Right ventricle myocardium inferior (tissue), 1 donor: ENCODE data around the gene PODNL1. TPM values are rescaled to one million over a fixed set of nuclear protein-coding genes. Genes with fewer than 3 reads are reported as not detected.

Experiments used
- ATAC-seq: fragments of 200-7000 bp; cut with Tn5 transposase; one replicate; pipeline ENCODE4 v1.9.1; 2020; ENCODE audit warnings: mild to moderate bottlenecking, moderate library complexity
- DNase-seq: peaks from one replicate; pipeline ENCODE4 v3.0.0; 2021; ENCODE audit errors: missing footprints
- intact Hi-C: fragments of 100-400 bp; cut with DNase I; formaldehyde crosslinking; loops from one replicate; pipeline ENCODE4 v1.11.0; 2022
- total RNA-seq: library from RNA; stranded (reverse); fragmentation: NEBNext Ultra II Directional; extraction: Animal tissue kit (Norgen Biotek cat#: 25700); gene quantifications from one replicate; pipeline ENCODE4 v1.2.1, GENCODE V29; 2021
- donor health status: DM: no; HTN: yes; CAD: no; lungs with severe emphysema.

Gene PODNL1
- total RNA-seq, 1 donor from 2014 or later = 2.5 TPM

- no peak for ATAC-seq
- intact Hi-C loops = no loop called here
- no peak for DNase-seq
Observed at GRCh38 chr19:13909430-13909829, 28.8 kb downstream of the PODNL1 start.

DNA sequence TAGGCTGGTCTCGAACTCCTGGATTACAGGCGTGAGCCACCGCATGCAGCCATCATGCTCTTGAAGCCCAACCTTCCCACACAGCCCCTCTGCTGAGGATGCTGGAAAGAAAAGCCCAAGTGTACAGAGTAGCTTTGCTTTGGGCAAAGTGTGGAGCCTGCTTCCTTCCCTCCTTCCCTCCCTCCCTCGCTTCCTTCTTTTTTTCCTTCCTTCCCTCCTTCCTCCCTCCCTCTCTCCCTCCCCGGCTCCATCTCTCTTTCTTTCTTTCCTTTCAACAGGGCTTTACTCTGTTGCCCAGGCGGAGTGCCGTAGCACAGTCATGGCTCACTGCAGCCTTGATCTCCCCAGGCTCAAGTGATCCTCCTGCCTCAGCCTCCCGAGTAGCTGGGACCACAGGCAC lies 29.5 kb downstream of the PODNL1 start:
- DNase-seq (no peak), ATAC-seq (no peak)
- intact Hi-C loops = no loop called here

DNA sequence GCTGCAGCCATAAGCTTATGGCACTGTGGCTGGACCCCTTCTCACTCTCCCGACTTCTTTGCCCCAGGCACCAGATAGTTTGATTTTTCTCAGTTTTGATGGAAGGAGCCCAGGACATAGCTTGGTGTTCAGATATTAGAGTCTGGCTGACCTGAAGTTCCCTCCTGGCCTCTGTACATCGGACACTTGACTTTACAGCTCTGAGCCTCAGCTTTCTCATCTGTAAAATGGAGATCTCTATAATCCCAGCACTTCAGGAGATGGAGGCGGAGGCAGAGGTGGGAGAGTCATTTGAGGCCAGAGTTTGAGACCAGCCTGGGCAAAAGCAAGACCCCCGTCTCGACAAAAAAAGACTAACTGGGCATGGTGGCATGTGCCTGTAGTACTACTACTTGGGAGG lies 31.3 kb downstream of the PODNL1 start:
- no peak for DNase-seq
- intact Hi-C loops = loop anchor here (2.0 kb wide), 1 partner anchor 46 kb away; the partner anchor contains the start of gene DCAF15
- no peak for ATAC-seq

DNA sequence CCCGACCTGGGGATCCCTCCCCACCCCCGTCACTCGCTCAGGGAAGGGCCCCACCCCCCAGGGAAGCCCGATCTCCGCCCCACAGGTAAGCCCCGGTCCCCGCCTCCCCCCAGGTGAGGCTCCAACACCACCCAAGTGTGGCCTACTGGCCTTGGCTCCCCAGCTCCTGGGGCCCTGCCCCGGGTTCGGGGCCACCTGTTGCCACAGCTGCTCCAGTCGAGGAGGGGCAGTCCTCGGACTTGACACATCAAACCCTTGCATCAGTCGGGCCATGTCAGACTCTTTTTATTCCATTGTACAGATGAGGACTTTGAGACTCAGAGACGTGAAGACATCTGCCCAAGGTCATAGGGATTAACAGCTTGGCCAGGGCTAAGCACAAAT lies 31.7 kb downstream of the PODNL1 start:
- no peak for DNase-seq
- intact Hi-C loops = loop anchor here (2.0 kb wide), 1 partner anchor 46 kb away; the partner anchor contains the start of gene DCAF15
- ATAC-seq = peak; percentile 32

DNA sequence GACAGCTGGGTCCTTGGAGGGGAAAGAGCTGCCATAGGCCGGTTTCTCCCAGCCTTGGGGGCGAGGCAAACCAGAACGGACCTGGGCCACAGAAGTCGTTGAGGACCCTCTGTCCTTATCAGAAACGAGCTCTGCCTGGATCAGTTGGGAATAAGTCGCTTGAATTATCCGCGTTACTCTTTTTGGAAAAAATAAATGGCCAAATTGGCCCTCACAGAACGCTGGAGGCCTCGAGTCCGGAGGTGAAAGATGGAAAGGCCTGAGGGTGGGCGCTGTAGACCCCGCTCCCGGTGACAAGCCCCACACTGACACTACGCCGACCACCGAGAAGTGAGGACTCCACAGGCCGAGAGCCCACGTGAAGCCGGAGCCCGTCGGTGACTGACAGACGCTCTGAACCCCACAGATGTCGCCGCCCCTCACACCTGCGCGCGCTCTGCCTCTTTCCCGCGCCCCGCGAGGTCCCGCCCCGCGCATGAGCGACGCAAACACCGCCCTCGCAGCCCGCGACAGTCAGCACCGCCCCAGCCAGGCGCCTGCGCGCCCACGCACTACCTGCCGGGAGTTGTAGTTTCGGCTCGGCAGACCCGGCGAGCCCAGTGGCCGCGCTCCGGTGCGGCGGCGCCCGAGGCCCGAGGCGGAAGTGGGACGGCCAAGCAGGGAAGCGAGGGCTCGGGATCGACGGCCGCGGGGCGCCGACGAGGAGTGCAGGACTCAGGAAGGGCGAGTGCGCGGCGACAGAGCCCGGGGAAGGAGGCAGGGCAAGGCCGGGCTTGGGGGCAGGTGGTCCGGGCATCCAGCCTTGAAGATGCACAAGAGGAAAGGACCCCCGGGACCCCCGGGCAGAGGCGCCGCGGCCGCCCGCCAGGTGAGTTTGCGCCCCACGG lies 32.3 kb downstream of the PODNL1 start, which contains the start of the genes BRME1 and CC2D1A:
TSS of gene BRME1 (minus strand) at position 484 of the 887 bp plus-strand sequence. CDS start 1,225 bp downstream, outside the sequence.
TSS of gene CC2D1A (plus strand) at position 568 of the 887 bp plus-strand sequence. CDS start at position 809, 241 bp downstream.
- ATAC-seq (peak; percentile 99), DNase-seq (peak; percentile 97)
- intact Hi-C loops = loop anchor here (2.0 kb wide), 1 partner anchor 47 kb away; the partner anchor contains the start of gene DCAF15

DNA sequence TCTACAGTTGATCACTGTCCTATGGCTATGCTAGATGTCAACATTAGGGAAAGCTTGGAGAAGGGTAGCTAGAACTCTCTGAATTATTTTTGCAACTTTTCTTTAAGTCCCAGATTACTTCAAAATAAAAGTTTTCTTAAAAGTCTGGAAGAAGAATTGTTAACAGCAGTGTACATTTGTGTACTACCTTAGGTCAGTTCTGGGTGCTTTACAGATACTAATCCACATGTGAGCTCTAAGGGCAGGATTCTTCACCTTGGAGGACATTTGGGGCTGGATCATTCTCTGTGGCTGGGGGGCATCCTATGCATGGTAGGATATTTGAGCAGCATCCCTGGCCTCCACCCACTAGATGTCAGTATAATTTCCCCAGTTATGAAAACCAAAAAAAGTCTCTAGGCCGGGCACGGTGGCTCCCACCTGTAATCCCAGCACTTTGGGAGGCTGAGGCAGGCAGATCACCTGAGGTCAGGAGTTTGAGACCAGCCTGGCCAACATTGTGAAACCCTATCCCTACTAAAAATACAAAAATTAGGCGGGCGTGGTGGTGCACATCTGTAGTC lies 35.1 kb downstream of the PODNL1 start:
- intact Hi-C loops = no loop called here
- DNase-seq = no peak
- no peak for ATAC-seq

DNA sequence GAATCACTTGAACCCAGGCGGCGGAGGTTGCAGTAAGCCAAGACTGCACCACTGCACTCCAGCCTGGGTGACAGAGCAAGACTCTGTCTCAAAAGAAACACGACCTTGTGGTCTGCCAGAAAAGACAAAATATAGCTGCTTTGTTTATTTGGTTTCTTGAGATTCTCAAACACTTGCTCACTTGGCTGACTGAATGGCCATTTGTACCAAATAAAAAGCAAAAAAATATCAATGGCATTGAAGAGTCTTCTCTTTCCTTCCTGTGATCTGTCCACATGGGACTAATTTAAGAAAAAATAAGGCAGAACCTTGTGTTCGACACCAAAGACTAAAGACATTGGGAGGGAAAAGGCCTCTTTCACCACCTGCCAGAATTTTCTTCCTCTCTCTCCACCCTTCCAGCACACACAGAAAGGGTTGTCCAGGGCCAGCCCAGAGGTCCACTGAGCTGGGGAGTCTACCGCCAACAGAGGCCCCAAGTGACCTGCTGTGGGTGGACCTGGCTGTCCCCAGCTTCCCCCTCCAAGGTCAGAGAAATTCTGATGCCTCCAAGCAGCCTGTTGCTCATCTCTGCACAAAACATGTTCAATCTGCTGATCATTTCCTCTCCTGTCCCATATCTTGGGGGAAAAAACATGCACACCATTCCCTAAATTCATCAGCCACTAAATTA lies 38.2 kb downstream of the PODNL1 start:
- ATAC-seq (peak; percentile 37), DNase-seq (no peak)
- intact Hi-C loops = no loop called here

- intact Hi-C loops = no loop called here
- DNase-seq = no peak
- no peak for ATAC-seq
Observed at GRCh38 chr19:13899393-13899792, 38.8 kb downstream of the PODNL1 start.

- ATAC-seq (no peak), DNase-seq (no peak)
- intact Hi-C loops = no loop called here
Observed at GRCh38 chr19:13896227-13896626, 42.0 kb downstream of the PODNL1 start.

- intact Hi-C loops = no loop called here
- DNase-seq = no peak
- ATAC-seq = no peak
Observed at GRCh38 chr19:13894552-13894951, 43.7 kb downstream of the PODNL1 start.

DNA sequence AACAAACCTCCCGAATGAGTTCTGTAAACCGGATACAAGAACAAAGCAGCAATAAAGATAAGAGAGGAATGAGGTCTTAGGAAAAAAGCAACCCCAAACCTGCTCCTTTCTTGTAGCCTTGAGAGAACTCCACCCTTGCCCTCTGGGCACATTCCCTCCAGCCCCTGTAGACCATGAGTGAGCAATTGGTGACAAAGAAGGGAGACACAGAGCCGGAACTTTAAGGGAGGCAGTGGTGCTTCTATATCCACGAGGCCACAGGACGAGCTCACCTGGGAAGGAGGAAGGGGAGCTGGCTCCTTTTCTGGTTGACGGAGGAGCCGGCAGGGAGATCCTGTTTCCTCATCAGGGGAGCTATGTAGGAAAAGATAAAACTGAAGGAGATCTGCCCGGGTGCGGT lies 45.3 kb downstream of the PODNL1 start:
- no peak for ATAC-seq
- DNase-seq = no peak
- intact Hi-C loops = no loop called here

- no peak for DNase-seq
- intact Hi-C loops = no loop called here
- ATAC-seq = no peak
Observed at GRCh38 chr19:13890136-13890535, 48.1 kb downstream of the PODNL1 start.

- DNase-seq (no peak), ATAC-seq (no peak)
- intact Hi-C loops = no loop called here
Observed at GRCh38 chr19:13888281-13888680, 49.9 kb downstream of the PODNL1 start.

DNA sequence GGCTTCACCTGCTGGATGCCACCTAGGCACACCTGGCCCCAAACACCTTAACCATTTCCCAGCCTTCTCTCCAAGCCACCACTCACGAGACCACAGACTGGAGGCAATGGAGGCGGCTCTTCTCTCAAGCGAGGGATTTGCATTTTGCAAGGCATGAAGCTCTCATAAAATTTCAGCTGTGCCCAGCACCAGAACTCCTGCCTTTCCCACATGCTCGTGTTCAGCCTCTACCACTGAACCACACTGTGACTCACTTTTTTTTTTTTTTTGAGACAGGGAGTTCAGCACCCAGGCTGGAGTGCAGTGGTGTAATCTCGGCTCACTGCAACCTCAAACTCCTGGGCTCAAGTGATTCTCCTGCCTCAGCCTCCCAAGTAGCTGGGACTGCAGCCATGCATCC lies 50.7 kb downstream of the PODNL1 start:
- intact Hi-C loops = no loop called here
- no peak for ATAC-seq
- DNase-seq = no peak

- intact Hi-C loops = no loop called here
Observed at GRCh38 chr19:13887018-13887436, 51.2 kb downstream of the PODNL1 start.

GRCh38 chr19:13885826-13886365 lies 52.3 kb downstream of the PODNL1 start:
- ATAC-seq = no peak
- intact Hi-C loops = no loop called here
- DNase-seq = no peak

More at GRCh38 chr19:13887018-13887436, 51.2 kb downstream of the PODNL1 start:
- no peak for ATAC-seq
- DNase-seq = no peak

DNA sequence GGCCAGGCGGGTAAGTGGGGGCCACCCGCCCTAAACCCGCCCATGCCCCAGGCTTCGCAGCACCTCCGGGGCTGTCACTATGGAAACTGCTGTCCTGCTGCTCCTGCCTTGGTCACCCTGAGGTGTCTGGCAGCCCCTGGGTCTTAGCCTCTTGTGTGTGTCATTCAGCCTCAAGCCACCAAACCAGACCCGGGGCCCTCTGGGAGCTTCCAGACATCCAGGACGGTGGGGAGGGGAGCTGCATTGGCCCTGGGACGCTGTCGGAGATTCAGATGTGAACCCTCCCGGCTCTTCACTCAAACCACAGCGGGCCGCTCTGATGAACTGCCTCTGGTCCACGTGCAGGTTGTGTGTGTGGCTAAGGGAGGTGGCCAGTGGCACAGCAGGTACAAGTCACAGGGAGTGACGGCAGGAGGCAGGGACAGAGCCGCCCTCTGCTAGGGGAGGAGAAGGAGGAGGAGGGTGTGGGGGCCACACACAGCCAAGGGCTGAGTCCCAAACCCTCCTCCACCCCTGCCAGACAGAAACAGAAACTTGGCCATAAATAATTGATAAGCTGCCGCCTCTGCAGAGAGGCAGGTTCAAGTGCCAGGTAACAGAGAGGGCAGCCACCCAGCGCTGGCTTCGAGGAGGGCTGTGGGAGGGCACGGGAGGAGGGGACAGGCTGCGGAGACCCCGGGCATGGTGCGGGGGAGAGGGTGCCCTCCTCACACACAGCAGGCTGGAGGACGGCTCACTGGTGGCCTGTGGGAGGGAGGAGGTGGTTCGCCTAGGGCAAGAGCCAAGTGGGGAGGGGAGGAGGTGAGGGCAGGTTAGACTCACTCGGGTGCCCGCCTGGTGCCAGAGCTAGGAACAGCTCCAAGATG lies 53.3 kb downstream of the PODNL1 start:
- ATAC-seq = no peak

DNA sequence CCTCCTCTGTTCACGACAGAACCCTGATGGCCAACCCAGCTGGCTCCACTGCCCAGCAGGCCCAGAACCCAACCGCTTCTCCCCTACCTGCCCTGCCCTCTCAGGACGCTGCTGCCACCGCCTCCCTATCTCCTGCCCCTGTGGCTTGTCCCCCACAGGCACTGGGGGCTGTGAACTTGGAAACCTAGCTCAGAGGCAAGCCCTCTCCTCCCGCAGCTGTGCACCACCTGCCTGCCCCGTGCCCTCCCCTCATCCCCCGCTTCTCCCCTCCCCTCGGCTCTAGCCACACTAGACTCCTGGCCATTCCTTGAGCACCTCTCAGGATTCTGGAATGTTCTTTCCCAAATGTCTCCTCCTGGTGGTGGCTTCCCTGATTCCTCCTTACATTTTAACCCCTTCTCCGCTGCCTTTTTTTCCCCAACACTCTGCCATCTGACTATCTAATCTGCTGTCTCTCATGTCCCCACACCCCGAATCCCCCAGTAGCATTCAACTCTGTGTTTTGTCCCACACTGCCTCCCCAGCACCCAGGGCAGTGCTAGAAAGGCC lies 54.6 kb downstream of the PODNL1 start:
- DNase-seq = no peak
- intact Hi-C loops = no loop called here
- ATAC-seq = no peak

More for the DNA sequence above, 53.3 kb downstream of the PODNL1 start:
- no peak for DNase-seq
- intact Hi-C loops = no loop called here
